ENCODE data around the gene TTYH3.

Gene TTYH3

DNA sequence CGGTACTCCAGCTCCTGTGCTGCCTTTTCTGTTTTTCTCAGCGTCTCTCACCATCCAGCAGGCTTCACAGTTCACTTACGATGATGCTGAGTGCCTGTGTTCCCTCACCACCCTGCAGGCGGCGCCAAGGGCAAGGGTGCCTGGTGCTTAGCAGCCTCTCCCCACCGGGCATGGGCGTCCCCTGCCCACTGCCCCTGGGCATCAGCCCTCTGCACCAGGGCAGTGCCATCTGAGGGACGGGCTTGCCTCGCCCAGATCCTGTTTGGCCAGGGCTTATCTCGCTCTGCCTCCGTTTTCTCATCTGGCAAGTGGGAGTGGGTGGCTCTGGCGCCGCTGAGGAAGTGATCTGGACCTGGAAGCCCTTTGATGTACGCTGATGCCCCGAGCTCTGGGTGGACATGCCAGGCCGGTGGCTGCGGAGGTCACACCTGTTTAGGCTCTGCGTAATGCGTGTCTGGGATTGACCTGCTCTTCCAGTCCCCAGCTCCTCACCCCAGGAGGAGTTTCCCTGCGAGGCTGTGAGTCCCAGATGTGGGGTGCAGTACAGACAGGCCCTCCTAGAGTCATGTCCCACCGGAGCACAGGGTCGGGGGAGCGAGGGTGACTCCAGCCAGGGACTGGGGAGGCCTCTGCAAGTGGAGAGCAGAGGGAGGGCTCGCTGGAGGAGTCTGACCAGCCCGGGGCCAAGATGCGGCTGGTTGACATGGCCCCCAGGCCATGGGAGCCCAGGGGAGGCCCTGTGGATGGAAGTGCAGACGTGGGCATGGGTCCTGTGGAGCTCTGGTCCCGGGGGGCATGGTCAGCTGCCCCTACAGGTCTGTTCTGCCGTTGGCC is 11.8 kb downstream of the TTYH3 start:
- Histone ChIP-seq H3K9ac (no peak overlapping the region), H3K27ac (no peak overlapping the region), H3K4me2 (no peak overlapping the region), H3K4me1 (ENCODE audit: low read depth, poor library complexity, severe bottlenecking) (peaks cover 8% of the 10 kb centered on the region), H3K4me3 (IDR thresholded peaks at IDR 0.05; ENCODE audit: insufficient read depth, low read depth, low read length) (no peak overlapping the region), H3K79me2 (ENCODE audit: insufficient read depth, low read depth) (no peaks in the 10 kb centered on the region), H3K36me3 (ENCODE audit: insufficient read depth) (no peaks in the 10 kb centered on the region), H2AFZ (ENCODE audit: low read depth) (no peak overlapping the region), H4K20me1 (ENCODE audit: insufficient read depth) (no peaks in the 10 kb centered on the region), H3K27me3 (ENCODE audit: insufficient read depth, low read depth) (no peaks in the 10 kb centered on the region)
- TF ChIP-seq, protein P1, sequence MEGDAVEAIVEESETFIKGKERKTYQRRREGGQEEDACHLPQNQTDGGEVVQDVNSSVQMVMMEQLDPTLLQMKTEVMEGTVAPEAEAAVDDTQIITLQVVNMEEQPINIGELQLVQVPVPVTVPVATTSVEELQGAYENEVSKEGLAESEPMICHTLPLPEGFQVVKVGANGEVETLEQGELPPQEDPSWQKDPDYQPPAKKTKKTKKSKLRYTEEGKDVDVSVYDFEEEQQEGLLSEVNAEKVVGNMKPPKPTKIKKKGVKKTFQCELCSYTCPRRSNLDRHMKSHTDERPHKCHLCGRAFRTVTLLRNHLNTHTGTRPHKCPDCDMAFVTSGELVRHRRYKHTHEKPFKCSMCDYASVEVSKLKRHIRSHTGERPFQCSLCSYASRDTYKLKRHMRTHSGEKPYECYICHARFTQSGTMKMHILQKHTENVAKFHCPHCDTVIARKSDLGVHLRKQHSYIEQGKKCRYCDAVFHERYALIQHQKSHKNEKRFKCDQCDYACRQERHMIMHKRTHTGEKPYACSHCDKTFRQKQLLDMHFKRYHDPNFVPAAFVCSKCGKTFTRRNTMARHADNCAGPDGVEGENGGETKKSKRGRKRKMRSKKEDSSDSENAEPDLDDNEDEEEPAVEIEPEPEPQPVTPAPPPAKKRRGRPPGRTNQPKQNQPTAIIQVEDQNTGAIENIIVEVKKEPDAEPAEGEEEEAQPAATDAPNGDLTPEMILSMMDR (conservative IDR thresholded peaks at IDR 0.05; ENCODE audit: low read depth, low read length), result peak; percentile 38; the same call in 1 of the 2 replicates

DNA sequence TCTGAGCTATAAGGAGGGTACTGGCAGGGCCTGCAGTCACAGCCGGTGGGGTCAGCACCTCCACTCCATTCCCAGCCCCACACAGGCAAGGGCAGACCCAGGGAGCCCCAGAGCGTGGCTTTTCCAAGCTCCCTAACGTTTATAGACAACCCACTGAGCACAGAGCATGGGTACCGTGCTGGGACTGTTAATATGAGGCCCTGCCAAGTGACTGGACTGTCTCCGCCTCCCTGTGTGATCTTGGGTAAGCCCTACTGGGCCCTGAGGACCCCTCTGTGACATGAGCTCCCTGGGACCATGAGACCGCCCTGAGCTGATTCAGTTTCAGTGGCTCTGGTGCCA is 12.4 kb downstream of the TTYH3 start:
- peaks cover 8% of the 10 kb centered on the region for H3K4me1 ChIP-seq (ENCODE audit: low read depth, poor library complexity, severe bottlenecking)
- no peaks in the 10 kb centered on the region for H4K20me1 ChIP-seq (ENCODE audit: insufficient read depth)
- H3K4me2 ChIP-seq, result no peak overlapping the region
- no peak overlapping the region for H3K4me3 ChIP-seq (IDR thresholded peaks at IDR 0.05; ENCODE audit: insufficient read depth, low read depth, low read length)
- no peaks in the 10 kb centered on the region for H3K27me3 ChIP-seq (ENCODE audit: insufficient read depth, low read depth)
- TF ChIP-seq, protein P1 (conservative IDR thresholded peaks at IDR 0.05; ENCODE audit: low read depth, low read length), result no peak
- no peak overlapping the region for H2AFZ ChIP-seq (ENCODE audit: low read depth)
- H3K9ac ChIP-seq, result no peak overlapping the region
- H3K79me2 ChIP-seq (ENCODE audit: insufficient read depth, low read depth), result no peaks in the 10 kb centered on the region
- no peak overlapping the region for H3K27ac ChIP-seq
- H3K36me3 ChIP-seq (ENCODE audit: insufficient read depth), result no peaks in the 10 kb centered on the region

GRCh38 chr7:2644562-2645273 is 12.9 kb downstream of the TTYH3 start:
- no peak overlapping the region for H3K4me3 ChIP-seq (IDR thresholded peaks at IDR 0.05; ENCODE audit: insufficient read depth, low read depth, low read length)
- no peaks in the 10 kb centered on the region for H3K79me2 ChIP-seq (ENCODE audit: insufficient read depth, low read depth)
- no peaks in the 10 kb centered on the region for H3K36me3 ChIP-seq (ENCODE audit: insufficient read depth)
- H3K4me1 ChIP-seq (ENCODE audit: low read depth, poor library complexity, severe bottlenecking), result peaks cover 8% of the 10 kb centered on the region
- no peak overlapping the region for H3K27ac ChIP-seq
- no peaks in the 10 kb centered on the region for H3K27me3 ChIP-seq (ENCODE audit: insufficient read depth, low read depth)
- H3K9ac ChIP-seq, result no peak overlapping the region
- peak overlapping the region; percentile 30; the same call in 1 of the 2 replicates for H2AFZ ChIP-seq (ENCODE audit: low read depth)
- H3K4me2 ChIP-seq, result 0 out of 2 replicates have a peak overlapping the region, but pooled peaks have one; percentile 26
- TF ChIP-seq, protein P1 (conservative IDR thresholded peaks at IDR 0.05; ENCODE audit: low read depth, low read length), result no peak
- no peaks in the 10 kb centered on the region for H4K20me1 ChIP-seq (ENCODE audit: insufficient read depth)

- peaks cover 8% of the 10 kb centered on the region for H3K4me1 ChIP-seq (ENCODE audit: low read depth, poor library complexity, severe bottlenecking)
- H3K9ac ChIP-seq, result no peak overlapping the region
Observed at GRCh38 chr7:2645274-2645868, 13.6 kb downstream of the TTYH3 start.

More at GRCh38 chr7:2645274-2645868, 13.6 kb downstream of the TTYH3 start:
- no peak overlapping the region for H3K27ac ChIP-seq
- peak overlapping the region; percentile 30; the same call in 1 of the 2 replicates for H2AFZ ChIP-seq (ENCODE audit: low read depth)
- no peaks in the 10 kb centered on the region for H4K20me1 ChIP-seq (ENCODE audit: insufficient read depth)
- 0 out of 2 replicates have a peak overlapping the region, but pooled peaks have one; percentile 26 for H3K4me2 ChIP-seq
- no peaks in the 10 kb centered on the region for H3K27me3 ChIP-seq (ENCODE audit: insufficient read depth, low read depth)
- H3K4me3 ChIP-seq (IDR thresholded peaks at IDR 0.05; ENCODE audit: insufficient read depth, low read depth, low read length), result no peak overlapping the region
- no peaks in the 10 kb centered on the region for H3K36me3 ChIP-seq (ENCODE audit: insufficient read depth)
- TF ChIP-seq, protein P1 (conservative IDR thresholded peaks at IDR 0.05; ENCODE audit: low read depth, low read length), result no peak
- H3K79me2 ChIP-seq (ENCODE audit: insufficient read depth, low read depth), result no peaks in the 10 kb centered on the region
